GM12878 (cell line): Measurements from ENCODE around the gene DOC2B.

ENCODE experiments used
- ASH2L ChIP-seq: fragments of 300-600, 200-600 bp; sonication (generic); IDR thresholded peaks from 2 replicates; pipeline ENCODE4 v1.6.1; 2017; ENCODE audit warnings: low read depth, mild to moderate bottlenecking, borderline replicate concordance
- EZH2 ChIP-seq: IDR thresholded peaks from 2 replicates; pipeline ENCODE4 v1.6.1; 2012; ENCODE audit warnings: low read depth, mild to moderate bottlenecking, control low read depth, inconsistent platforms, low read length, borderline replicate concordance; ENCODE audit not compliant: control insufficient read depth
- HCFC1 ChIP-seq: fragments of 150-350 bp; IDR thresholded peaks from 2 replicates; pipeline ENCODE4 v1.6.1; 2014; ENCODE audit warnings: low read length
- REST ChIP-seq: IDR thresholded peaks from 2 replicates; pipeline ENCODE4 v1.6.1; 2012; ENCODE audit warnings: mild to moderate bottlenecking, low read depth, low read length
- SUZ12 ChIP-seq: fragments of 200-600 bp; sonication (generic); IDR thresholded peaks from one replicate; pipeline ENCODE4 v1.6.1; 2018; ENCODE audit warnings: antibody characterized with exemption, mild to moderate bottlenecking; ENCODE audit not compliant: unreplicated experiment
- USF2 ChIP-seq: IDR thresholded peaks from 2 replicates; pipeline ENCODE4 v1.6.1; 2011; ENCODE audit warnings: low read depth, low read length, improper control_type of control experiment, borderline replicate concordance
- TF ChIP-seq, protein P1 (sequence below): IDR thresholded peaks from 2 replicates; pipeline ENCODE4 v1.6.1; 2012; ENCODE audit warnings: low read depth, low read length, improper control_type of control experiment
- TF ChIP-seq, protein P2 (sequence below): fragments of 450-650 bp; formaldehyde crosslinking; IDR thresholded peaks from 2 replicates; pipeline ENCODE4 v1.4.0; 2020; ENCODE audit warnings: mild to moderate bottlenecking, moderate library complexity

GRCh38 chr17:199806-200545 lies 18.5 kb upstream of the DOC2B start:
- TF ChIP-seq ASH2L (no peak), USF2 (no peak), HCFC1 (no peak), SUZ12 (no peak), REST (no peak), EZH2 (no peak)
- TF ChIP-seq, protein P1, sequence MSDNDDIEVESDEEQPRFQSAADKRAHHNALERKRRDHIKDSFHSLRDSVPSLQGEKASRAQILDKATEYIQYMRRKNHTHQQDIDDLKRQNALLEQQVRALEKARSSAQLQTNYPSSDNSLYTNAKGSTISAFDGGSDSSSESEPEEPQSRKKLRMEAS = no peak
- TF ChIP-seq, protein P2, sequence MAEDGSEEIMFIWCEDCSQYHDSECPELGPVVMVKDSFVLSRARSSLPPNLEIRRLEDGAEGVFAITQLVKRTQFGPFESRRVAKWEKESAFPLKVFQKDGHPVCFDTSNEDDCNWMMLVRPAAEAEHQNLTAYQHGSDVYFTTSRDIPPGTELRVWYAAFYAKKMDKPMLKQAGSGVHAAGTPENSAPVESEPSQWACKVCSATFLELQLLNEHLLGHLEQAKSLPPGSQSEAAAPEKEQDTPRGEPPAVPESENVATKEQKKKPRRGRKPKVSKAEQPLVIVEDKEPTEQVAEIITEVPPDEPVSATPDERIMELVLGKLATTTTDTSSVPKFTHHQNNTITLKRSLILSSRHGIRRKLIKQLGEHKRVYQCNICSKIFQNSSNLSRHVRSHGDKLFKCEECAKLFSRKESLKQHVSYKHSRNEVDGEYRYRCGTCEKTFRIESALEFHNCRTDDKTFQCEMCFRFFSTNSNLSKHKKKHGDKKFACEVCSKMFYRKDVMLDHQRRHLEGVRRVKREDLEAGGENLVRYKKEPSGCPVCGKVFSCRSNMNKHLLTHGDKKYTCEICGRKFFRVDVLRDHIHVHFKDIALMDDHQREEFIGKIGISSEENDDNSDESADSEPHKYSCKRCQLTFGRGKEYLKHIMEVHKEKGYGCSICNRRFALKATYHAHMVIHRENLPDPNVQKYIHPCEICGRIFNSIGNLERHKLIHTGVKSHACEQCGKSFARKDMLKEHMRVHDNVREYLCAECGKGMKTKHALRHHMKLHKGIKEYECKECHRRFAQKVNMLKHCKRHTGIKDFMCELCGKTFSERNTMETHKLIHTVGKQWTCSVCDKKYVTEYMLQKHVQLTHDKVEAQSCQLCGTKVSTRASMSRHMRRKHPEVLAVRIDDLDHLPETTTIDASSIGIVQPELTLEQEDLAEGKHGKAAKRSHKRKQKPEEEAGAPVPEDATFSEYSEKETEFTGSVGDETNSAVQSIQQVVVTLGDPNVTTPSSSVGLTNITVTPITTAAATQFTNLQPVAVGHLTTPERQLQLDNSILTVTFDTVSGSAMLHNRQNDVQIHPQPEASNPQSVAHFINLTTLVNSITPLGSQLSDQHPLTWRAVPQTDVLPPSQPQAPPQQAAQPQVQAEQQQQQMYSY (CRISPR knock-in tag) = no peak
